ENCODE data around the gene LSM4.
"Not testable (repeated sequence)": the region's sequence is repeated elsewhere in the genome, so short reads cannot be mapped to it uniquely, and the experiment has no call there.

The LSM4 gene

GRCh38 chr19:18322759-18323460, at the start of gene LSM4:
Gene LSM4 (minus strand): TSS chr19:18323076. CDS start chr19:18323020, 56 bp downstream.
- peak; percentile 96 for DNase-seq (ENCODE audit: low read depth)
- peak within 1 kb of the TSS; percentile 99 for H3K4me3 ChIP-seq (ENCODE audit: low read depth, low read length)
- peak; percentile 56 for TF ChIP-seq CTCF (IDR thresholded peaks at IDR 0.05; ENCODE audit: low read depth, low read length, missing control alignments)

GRCh38 chr19:18368504-18369222, 45.8 kb upstream of the LSM4 start:
- no peak overlapping the region for H3K4me3 ChIP-seq (ENCODE audit: low read depth, low read length)
- TF ChIP-seq CTCF (IDR thresholded peaks at IDR 0.05; ENCODE audit: low read depth, low read length, missing control alignments), result no peak
- DNase-seq (ENCODE audit: low read depth), result no peak

GRCh38 chr19:18366021-18366435, 43.2 kb upstream of the LSM4 start:
- TF ChIP-seq CTCF (IDR thresholded peaks at IDR 0.05; ENCODE audit: low read depth, low read length, missing control alignments), result no peak
- no peak overlapping the region for H3K4me3 ChIP-seq (ENCODE audit: low read depth, low read length)
- no peak for DNase-seq (ENCODE audit: low read depth)

GRCh38 chr19:18364826-18365528, 42.1 kb upstream of the LSM4 start:
- no peak for DNase-seq (ENCODE audit: low read depth)
- TF ChIP-seq CTCF (IDR thresholded peaks at IDR 0.05; ENCODE audit: low read depth, low read length, missing control alignments), result no peak
- no peak overlapping the region for H3K4me3 ChIP-seq (ENCODE audit: low read depth, low read length)

- H3K4me3 ChIP-seq (ENCODE audit: low read depth, low read length); DNase-seq (ENCODE audit: low read depth): not testable (repeated sequence)
These were observed 41.5 kb upstream of the LSM4 start for GRCh38 chr19:18364277-18364825.

- no peak for TF ChIP-seq CTCF (IDR thresholded peaks at IDR 0.05; ENCODE audit: low read depth, low read length, missing control alignments)
- no peak overlapping the region for H3K4me3 ChIP-seq (ENCODE audit: low read depth, low read length)
- DNase-seq (ENCODE audit: low read depth), result no peak
These were observed 40.9 kb upstream of the LSM4 start for GRCh38 chr19:18363787-18364186.

- TF ChIP-seq CTCF (IDR thresholded peaks at IDR 0.05; ENCODE audit: low read depth, low read length, missing control alignments), result no peak
- H3K4me3 ChIP-seq (ENCODE audit: low read depth, low read length), result no peak overlapping the region
- DNase-seq (ENCODE audit: low read depth), result no peak
These were observed 40.2 kb upstream of the LSM4 start for GRCh38 chr19:18362934-18363542.

All from GM12864 (cell line).